GM23248 (cell line): ENCODE measurements around the gene MYOG.

ENCODE experiments used
- EZH2 ChIP-seq: fragments of 200-600 bp; sonication (generic); IDR thresholded peaks from 2 replicates; pipeline ENCODE4 v1.6.1; 2018; ENCODE audit warnings: antibody characterized with exemption, mild to moderate bottlenecking; ENCODE audit not compliant: insufficient read depth, poor library complexity, severe bottlenecking
- EZH2phosphoT487 ChIP-seq: fragments of 200-600 bp; sonication (generic); IDR thresholded peaks from 2 replicates; pipeline ENCODE4 v1.6.1; 2018; ENCODE audit warnings: antibody characterized with exemption, moderate library complexity, mild to moderate bottlenecking, low read depth; ENCODE audit not compliant: insufficient read depth

GRCh38 chr1:203075236-203076030, 10.4 kb downstream of the MYOG start:
- no peak for TF ChIP-seq EZH2
- TF ChIP-seq EZH2phosphoT487: no peak
